ENCODE results near the gene CEP162.
A peak's percentile ranks its signal among the peaks of the same experiment; 100 is the strongest.
"Not testable (repeated sequence)": the region's sequence is repeated elsewhere in the genome, so short reads cannot be mapped to it uniquely, and the experiment has no call there.

CEP162 gene

GRCh38 chr6:84150705-84151104 lies 76.7 kb downstream of the CEP162 start:
- no peak for DNase-seq

- no peak for DNase-seq
Measured at GRCh38 chr6:84141521-84141920, 85.9 kb downstream of the CEP162 start.

- no peak for DNase-seq
Measured at GRCh38 chr6:84139311-84139710, 88.1 kb downstream of the CEP162 start.

GRCh38 chr6:84137989-84138575 lies 89.4 kb downstream of the CEP162 start:
- no peak for DNase-seq

- DNase-seq, result peak; percentile 71
Measured at GRCh38 chr6:84137051-84137375, 90.4 kb downstream of the CEP162 start.

GRCh38 chr6:84136364-84137050 lies 90.9 kb downstream of the CEP162 start:
- DNase-seq, result no peak

- no peak for DNase-seq
Measured at GRCh38 chr6:84135291-84135690, 92.2 kb downstream of the CEP162 start.

- DNase-seq, result not testable (repeated sequence)
Measured at GRCh38 chr6:84133385-84133784, 94.1 kb downstream of the CEP162 start.

- not testable (repeated sequence) for DNase-seq
Measured at GRCh38 chr6:84129588-84129987, 97.9 kb downstream of the CEP162 start.

GRCh38 chr6:84123186-84123585 lies 104.3 kb downstream of the CEP162 start:
- DNase-seq, result no peak

GRCh38 chr6:84119277-84119676 lies 108.2 kb downstream of the CEP162 start:
- DNase-seq, result no peak

GRCh38 chr6:84118191-84118590 lies 109.3 kb downstream of the CEP162 start:
- DNase-seq, result no peak

- not testable (repeated sequence) for DNase-seq
Measured at GRCh38 chr6:84114933-84115594, 112.4 kb downstream of the CEP162 start.

- not testable (repeated sequence) for DNase-seq
Measured at GRCh38 chr6:84111351-84111750, 116.1 kb downstream of the CEP162 start.

GRCh38 chr6:84107495-84107894 lies 119.9 kb downstream of the CEP162 start:
- no peak for DNase-seq

- DNase-seq, result not testable (repeated sequence)
Measured at GRCh38 chr6:84105215-84105924, 122.1 kb downstream of the CEP162 start.

GRCh38 chr6:84103029-84103428 lies 124.4 kb downstream of the CEP162 start:
- no peak for DNase-seq

- no peak for DNase-seq
Measured at GRCh38 chr6:84095156-84095555, 132.3 kb downstream of the CEP162 start.

- DNase-seq, result no peak
Measured at GRCh38 chr6:84093441-84094435, 133.7 kb downstream of the CEP162 start.

GRCh38 chr6:84089552-84089951 lies 137.9 kb downstream of the CEP162 start:
- no peak for DNase-seq

GRCh38 chr6:84089081-84089480 lies 138.4 kb downstream of the CEP162 start:
- no peak for DNase-seq
